ENCODE measurements around the gene ARL17B. TPM values are rescaled to one million over a fixed set of nuclear protein-coding genes. Genes with fewer than 3 reads are reported as not detected.

Gene ARL17B
- total and polyA plus RNA-seq, 2 of the 4 experiments (the other 2 are of a cell fraction), result 4.8 to 6.5 TPM

DNA sequence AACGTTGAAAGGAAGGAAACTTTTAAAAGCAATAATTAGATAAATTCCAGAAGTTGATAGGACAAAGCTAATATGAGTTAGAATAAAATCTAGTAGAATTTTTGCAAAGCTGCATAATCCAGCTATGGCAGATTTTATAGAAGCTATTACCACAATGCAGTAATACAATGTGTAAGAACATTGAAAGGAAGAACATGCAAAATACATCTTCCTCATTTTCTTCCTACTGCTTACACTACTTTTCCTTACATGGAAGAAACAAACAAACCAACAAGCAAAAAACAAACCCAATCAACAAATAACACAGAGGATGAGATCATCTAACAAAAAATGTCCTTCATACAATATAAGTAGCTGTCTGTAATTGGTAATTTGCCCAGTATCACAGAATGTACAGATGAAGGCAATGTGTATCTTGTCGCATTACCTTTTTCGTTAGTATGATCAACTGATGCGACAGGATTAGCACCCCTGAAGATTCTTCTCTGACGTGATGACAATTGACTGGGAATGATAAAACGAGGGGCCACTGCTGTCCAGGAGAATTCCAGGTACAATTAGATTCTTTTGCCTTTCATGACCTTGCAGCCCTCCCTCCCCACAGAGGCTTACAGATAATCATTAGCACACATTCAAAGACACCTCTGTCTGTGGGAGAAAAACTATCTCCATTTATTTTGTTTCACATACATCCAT lies 87.9 kb downstream of the ARL17B start:
- no peak overlapping the region for H3K56ac ChIP-seq (ENCODE audit: extremely low read depth, insufficient read depth, low read length)
- POLR2A ChIA-PET (ENCODE audit: unreplicated experiment), result no interaction called here
- no peak overlapping the region for H2AK9ac ChIP-seq (replicated peaks; ENCODE audit: low read depth, low read length, poor library complexity)
- peaks cover under 1% of the 10 kb centered on the region; the same call in 1 of the 2 replicates for H3K9me3 ChIP-seq (ENCODE audit: control insufficient read depth, insufficient read depth, low read length)
- no peak overlapping the region for H2AK5ac ChIP-seq (ENCODE audit: low read depth, low read length)
- no peak overlapping the region for H2AFZ ChIP-seq (replicated peaks; ENCODE audit: low read length, poor library complexity)
- H2BK20ac ChIP-seq (ENCODE audit: low read depth, low read length), result no peak overlapping the region
- H3K27ac ChIP-seq (ENCODE audit: insufficient read depth, low read length), result no peak overlapping the region
- CTCF ChIA-PET, result no interaction called here
- H4K20me1 ChIP-seq (ENCODE audit: insufficient read depth, low read length), result no peaks in the 10 kb centered on the region
- no TSS peak for BruUV-seq (replicated peaks)
- no peak overlapping the region for H4K8ac ChIP-seq (ENCODE audit: low read depth in 2 of 2, low read length in 2 of 2)
- H2BK5ac ChIP-seq (ENCODE audit: low read depth, low read length, poor library complexity, severe bottlenecking), result no peak overlapping the region
- no peaks in the 10 kb centered on the region for H3K9me1 ChIP-seq (ENCODE audit: insufficient read depth, low read length)
- in situ Hi-C loops (cut with MboI; ENCODE audit: low sequenced_read_pairs) (loop anchor here (25.0 kb wide), 1 partner anchor 686 kb away; no protein-coding TSS in a partner anchor), dilution Hi-C loops (cut with HindIII; ENCODE audit: low sequenced_read_pairs, unreplicated experiment) (no loop called here), intact Hi-C loops (cut with micrococcal nuclease) (no loop called here)
- H3K18ac ChIP-seq (ENCODE audit: low read depth, low read length), result no peak overlapping the region
- no peaks in the 10 kb centered on the region for H3K4me1 ChIP-seq (ENCODE audit: control insufficient read depth, insufficient read depth, low read length)
- H3K9ac ChIP-seq (ENCODE audit: low read depth, low read length), result no peak overlapping the region
- H3K4me2 ChIP-seq (ENCODE audit: low read depth, low read length), result no peak overlapping the region
- H3K23ac ChIP-seq (ENCODE audit: low read depth, low read length), result no peak overlapping the region
- H3K27me3 ChIP-seq (ENCODE audit: control insufficient read depth, insufficient read depth, low read length), result peaks cover 2% of the 10 kb centered on the region; the same call in 1 of the 2 replicates
- H3K79me1 ChIP-seq (ENCODE audit: low read depth in 1 of 2, low read length in 2 of 2), result no peaks in the 10 kb centered on the region
- no peak overlapping the region for H2BK15ac ChIP-seq (ENCODE audit: low read depth, low read length)
- no peak overlapping the region for H3K4ac ChIP-seq (ENCODE audit: low read depth, low read length)
- H3K4me3 ChIP-seq (ENCODE audit: insufficient read depth, low read depth, low read length), result no peak overlapping the region
- ATAC-seq (ENCODE audit: low read depth), result no peak
- no peak for DNase-seq
- no peak overlapping the region for H4K91ac ChIP-seq (ENCODE audit: insufficient read depth, low read depth, low read length)
- H3K14ac ChIP-seq (replicated peaks; ENCODE audit: low read depth, low read length), result no peak overlapping the region
- no peak overlapping the region for H2BK120ac ChIP-seq (ENCODE audit: low read depth, low read length)
- no peak overlapping the region for H4K5ac ChIP-seq (ENCODE audit: low read depth, low read length)
- 63% methylated on average over 3 of the region's 6 CpGs; no CpG with 5 or more reads in 1 of the 2 experiments for WGBS, 2 experiments (ENCODE audit: extremely low coverage in 2 of 2, insufficient read length in 1 of 2)
- H3K36me3 ChIP-seq (ENCODE audit: control insufficient read depth, insufficient read depth, low read length), result no peaks in the 10 kb centered on the region
- TF ChIP-seq, protein P1, sequence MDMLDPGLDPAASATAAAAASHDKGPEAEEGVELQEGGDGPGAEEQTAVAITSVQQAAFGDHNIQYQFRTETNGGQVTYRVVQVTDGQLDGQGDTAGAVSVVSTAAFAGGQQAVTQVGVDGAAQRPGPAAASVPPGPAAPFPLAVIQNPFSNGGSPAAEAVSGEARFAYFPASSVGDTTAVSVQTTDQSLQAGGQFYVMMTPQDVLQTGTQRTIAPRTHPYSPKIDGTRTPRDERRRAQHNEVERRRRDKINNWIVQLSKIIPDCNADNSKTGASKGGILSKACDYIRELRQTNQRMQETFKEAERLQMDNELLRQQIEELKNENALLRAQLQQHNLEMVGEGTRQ (IDR thresholded peaks at IDR 0.05; ENCODE audit: low read depth, low read length), result no peak
- no peak for TF ChIP-seq FOS (IDR thresholded peaks at IDR 0.05; ENCODE audit: low read depth, low read length)
